NK-92 treated with Interleukin-12 subunit alpha and Interleukin-12 subunit beta, amount 100 ng/mL, for 24 hours (cell line): ENCODE results near the gene TUG1.

Source experiments
- DNase-seq: peaks from one replicate; lab custom pipeline; 2025; lab: John Stamatoyannopoulos, UW

TUG1 gene

GRCh38 chr22:30947816-30948454 lies 21.1 kb upstream of the TUG1 start:
- DNase-seq = no peak

GRCh38 chr22:30948930-30949342 lies 20.1 kb upstream of the TUG1 start:
- no peak for DNase-seq

GRCh38 chr22:30949934-30950660 lies 19.0 kb upstream of the TUG1 start:
- DNase-seq = no peak

DNA sequence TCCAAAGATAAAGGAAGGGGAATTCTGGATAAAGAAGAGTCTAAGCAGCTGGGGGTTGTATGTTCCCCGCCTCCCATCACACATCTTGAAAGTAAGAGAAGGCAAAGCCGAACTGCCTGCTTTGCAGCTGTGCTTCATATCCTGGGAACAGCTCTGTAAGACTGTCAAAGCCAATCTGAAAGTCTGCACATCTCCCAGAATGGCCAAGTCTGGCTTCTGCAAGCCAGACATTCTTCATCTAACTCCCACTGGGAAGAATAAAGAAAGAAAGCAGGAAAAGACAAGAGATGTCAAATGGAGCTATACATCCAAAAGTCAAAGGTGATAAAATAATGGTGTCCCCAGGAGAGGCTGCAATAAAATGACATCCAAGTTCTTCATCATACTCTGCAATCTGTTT lies 15.9 kb upstream of the TUG1 start:
- DNase-seq = no peak

GRCh38 chr22:30955153-30955552 lies 13.9 kb upstream of the TUG1 start:
- DNase-seq = no peak

- no peak for DNase-seq
Measured at GRCh38 chr22:30964858-30965257, 4.2 kb upstream of the TUG1 start.

DNA sequence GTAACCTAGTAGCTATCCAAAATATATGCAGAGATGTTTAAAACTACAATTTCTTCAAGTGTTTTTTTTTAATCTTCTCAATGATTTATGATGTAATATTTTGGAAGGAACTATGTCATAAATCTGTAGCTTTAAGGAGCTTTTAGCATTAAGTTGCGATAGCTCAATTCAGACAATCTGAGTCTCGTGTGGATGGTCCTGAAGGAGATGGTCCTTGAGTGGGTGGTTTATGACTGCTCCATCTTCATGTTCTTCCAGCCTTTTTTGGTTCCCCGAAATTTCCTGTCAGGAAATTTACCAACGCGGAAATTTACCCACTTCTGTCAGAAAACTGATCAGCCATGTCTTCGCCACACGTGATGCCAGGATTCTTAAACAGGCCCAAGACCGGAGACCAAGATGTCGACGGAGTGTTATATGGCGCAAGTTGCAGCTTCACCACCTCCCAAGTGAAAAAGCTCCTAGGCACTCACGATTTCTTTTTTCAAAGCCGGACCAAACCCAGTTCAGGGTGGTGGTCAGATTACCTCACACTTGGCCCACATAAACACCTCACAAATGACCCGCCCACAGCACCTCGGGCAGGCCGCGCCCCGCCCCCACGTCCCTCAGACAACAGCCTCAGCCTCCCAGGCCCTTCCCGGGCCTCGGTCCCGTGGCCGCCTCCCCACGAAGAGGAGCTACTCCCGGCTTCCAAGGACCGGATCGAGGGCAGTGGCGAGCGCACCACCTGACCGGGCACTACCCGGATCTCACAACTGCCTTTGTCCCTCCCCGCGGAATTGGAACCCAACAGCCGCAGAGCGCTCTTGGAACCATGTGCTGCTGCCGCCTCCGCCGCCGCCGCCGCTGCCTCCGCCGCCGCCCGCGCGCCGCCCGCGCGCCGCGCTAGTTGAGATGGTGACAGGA lies 796 bp upstream of the TUG1 start, which contains the start of gene MORC2:
MORC2 (minus strand) TSS at position 760 of the 909 bp plus-strand sequence. CDS start 885 bp downstream, outside the sequence.
- no peak for DNase-seq

- peak; percentile 46 for DNase-seq
Measured at GRCh38 chr22:30969532-30970355, 679 bp downstream of the TUG1 start.

DNA sequence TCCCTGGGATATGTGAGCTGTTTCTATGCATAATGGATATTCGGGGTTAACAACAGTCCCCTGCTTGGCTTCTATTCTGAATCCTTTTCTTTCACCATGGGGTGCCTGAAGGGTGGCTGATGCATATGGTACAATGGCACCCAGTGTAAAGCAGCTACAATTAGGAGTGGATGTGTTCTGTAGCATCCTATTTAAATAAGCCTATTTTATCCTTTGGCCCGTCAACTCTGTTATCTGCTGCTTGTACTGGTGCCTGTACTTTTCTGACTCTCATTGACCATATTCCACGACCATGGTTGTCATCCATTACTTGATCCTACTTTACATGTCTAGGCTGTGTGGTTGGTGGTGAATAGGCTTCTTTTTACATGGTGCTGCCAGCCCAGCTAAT lies 1.3 kb downstream of the TUG1 start:
- DNase-seq = no peak

- no peak for DNase-seq
Measured at GRCh38 chr22:30978304-30978962, 9.4 kb downstream of the TUG1 start.

- no peak for DNase-seq
Measured at GRCh38 chr22:30979932-30980331, 10.9 kb downstream of the TUG1 start.

- no peak for DNase-seq
Measured at GRCh38 chr22:30982512-30982911, 13.4 kb downstream of the TUG1 start.

DNA sequence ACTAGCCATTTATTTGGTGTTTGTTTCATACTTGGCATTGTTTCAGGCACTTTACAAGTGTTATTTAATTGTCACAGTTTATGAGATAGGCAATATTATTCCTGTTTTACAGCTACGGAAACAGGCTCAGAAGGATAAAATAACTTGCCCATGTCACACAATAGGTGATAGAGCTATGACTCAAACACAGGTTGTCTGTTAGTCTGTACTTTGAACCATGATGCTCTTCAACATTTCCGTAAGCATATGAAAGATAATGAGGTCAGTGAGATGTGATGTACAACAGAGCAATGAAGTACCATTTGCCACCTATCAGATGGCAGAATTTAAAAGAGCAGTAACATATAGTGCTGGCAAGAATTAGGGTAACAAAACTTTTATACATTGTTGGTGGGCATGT lies 15.3 kb downstream of the TUG1 start:
- DNase-seq = no peak

GRCh38 chr22:30985561-30986208 lies 16.6 kb downstream of the TUG1 start:
- no peak for DNase-seq

DNA sequence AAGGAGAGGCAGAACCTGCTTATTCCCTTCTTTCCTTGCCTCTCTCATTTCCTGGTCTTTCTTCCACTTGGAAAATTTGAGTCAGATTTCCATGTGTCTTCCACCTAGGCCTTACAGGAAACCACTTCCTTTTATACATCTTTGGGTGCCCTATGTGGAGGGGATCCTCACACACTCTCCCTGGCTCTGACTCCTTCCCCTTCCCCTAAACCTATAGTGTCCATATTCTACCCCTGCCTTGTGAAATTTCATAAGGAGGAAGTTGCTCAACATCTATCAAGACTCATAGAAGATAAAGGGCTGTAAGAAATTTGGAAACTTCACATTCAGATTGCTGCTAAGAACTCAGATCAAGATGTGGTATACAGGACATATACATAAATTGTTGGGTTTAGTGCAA lies 20.4 kb downstream of the TUG1 start:
- no peak for DNase-seq

DNA sequence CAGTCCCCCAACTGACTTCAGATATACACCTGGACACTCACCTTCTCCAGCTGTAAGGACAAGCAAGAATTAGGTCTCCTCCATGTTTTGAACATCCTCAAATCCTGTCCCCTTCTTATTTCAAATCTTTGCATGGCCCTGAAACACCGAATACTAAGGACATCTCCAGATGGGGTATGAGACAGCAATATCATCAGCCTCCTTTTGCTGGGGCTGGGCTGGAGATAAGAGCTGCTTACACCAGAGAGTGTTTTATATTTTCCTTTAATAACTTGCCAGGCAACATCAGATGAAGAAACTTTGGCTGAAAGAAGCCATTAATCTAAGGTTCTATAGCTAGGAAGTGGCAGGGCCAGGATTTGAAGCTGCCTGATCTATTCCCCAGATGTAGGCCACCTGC lies 21.6 kb downstream of the TUG1 start:
- no peak for DNase-seq

GRCh38 chr22:30992565-30992964 lies 23.5 kb downstream of the TUG1 start:
- DNase-seq = no peak

DNA sequence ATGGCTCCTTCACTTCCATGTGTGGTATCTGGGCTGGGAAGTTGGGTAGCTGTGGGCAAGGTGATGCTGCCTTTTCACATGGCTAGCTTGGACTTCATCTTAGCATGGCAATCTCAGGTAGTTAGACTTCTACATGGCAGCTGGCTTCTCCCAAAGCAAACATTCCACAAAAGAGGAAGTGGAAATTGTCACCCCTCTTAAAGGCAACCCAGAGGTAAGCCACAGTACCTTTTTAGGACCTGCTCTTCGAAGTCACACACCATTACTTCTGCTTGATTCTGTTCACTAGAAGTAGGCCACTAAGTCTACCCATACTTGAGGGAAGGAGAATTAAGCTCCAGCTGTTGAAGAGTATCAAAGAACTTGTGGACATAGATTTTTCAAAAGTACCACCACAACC lies 25.9 kb downstream of the TUG1 start:
- no peak for DNase-seq

- no peak for DNase-seq
Measured at GRCh38 chr22:30996462-30996861, 27.4 kb downstream of the TUG1 start.

DNA sequence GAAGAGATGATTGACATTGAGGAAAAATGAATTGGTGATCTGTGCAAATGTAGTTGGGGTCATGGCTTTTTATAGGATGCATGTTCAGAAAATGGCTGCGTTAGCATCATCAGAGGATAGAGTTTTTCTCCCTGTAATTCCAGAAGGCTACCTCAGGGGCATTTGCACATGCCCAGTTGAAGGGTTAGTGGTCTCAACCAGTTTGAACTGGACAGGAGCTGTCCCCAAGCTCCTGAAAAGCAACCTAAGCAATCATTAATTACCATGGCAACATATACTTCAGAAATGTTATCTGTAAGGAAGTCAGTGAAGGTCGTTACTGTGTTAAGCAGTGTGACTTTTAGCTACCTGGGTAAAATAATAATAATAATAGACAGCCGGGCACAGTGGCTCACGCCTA lies 29.3 kb downstream of the TUG1 start:
- no peak for DNase-seq
